Measurements from ENCODE around the gene PDE4B.

The PDE4B gene

DNA sequence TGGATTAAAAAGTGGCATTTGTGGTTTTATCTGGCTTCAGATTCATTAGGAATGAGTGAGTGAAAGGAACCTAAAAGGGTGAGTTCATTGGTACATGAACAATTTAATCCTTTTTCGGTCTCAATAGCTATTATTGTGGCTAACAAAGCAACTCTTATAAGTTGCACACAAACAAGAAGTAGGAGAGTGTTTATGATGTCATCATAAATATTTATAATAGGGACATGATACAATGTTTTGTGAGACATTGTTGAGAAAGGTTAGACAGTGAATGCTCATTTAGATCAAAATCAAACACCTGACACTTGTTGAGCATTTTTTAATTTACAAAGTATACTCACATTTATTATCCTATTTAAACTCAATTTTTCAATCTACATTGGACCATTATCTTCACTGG lies 363.4 kb downstream of the PDE4B start:
- TF ChIP-seq, protein P1, sequence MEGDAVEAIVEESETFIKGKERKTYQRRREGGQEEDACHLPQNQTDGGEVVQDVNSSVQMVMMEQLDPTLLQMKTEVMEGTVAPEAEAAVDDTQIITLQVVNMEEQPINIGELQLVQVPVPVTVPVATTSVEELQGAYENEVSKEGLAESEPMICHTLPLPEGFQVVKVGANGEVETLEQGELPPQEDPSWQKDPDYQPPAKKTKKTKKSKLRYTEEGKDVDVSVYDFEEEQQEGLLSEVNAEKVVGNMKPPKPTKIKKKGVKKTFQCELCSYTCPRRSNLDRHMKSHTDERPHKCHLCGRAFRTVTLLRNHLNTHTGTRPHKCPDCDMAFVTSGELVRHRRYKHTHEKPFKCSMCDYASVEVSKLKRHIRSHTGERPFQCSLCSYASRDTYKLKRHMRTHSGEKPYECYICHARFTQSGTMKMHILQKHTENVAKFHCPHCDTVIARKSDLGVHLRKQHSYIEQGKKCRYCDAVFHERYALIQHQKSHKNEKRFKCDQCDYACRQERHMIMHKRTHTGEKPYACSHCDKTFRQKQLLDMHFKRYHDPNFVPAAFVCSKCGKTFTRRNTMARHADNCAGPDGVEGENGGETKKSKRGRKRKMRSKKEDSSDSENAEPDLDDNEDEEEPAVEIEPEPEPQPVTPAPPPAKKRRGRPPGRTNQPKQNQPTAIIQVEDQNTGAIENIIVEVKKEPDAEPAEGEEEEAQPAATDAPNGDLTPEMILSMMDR (IDR thresholded peaks at IDR 0.05; ENCODE audit: borderline replicate concordance, insufficient read depth, low read depth, low read length): no peak

DNA sequence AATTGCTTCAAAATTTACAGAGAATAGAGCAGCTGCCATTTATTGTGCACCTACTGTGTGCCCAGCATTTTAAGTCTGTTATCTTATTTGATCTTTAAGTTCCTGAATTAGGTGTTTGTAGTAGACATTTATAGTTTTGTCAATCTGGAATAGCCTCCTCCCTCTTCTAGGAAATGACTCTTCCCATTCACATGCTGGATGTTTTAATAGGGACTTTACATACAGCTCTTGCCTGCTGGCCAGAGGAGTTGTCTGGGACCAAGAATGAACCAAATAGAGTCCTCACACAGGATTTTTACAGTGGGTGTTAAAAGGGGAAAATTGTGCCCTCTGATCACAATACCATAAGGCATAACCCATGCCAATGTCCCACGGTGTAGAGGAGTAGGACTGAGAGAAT lies 367.1 kb downstream of the PDE4B start:
- TF ChIP-seq, protein P1 (IDR thresholded peaks at IDR 0.05; ENCODE audit: borderline replicate concordance, insufficient read depth, low read depth, low read length): no peak
- H3K4me3 ChIP-seq (ENCODE audit: low read depth, low read length): no peak overlapping the region

More for the DNA sequence above, 363.4 kb downstream of the PDE4B start:
- no peak overlapping the region for H3K4me3 ChIP-seq (ENCODE audit: low read depth, low read length)

DNA sequence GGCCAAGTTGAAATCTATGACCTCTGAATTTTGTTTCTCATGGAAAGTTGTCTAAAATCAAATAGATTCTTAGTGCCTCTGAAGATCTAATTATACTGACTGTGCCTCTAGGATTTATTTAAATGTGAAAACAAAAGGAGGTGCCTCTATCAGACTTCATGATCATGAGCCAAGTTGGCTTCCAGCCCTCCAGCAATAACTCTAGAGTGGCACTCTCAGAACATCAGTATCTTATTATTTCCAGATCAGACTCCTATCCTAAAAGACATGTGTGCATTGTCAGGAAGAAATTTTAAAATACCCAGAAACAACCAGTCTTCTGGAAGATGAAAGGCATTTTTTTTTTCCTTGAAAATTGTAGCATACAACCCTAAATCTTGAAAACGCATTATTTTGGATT lies 368.0 kb downstream of the PDE4B start:
- TF ChIP-seq, protein P1 (IDR thresholded peaks at IDR 0.05; ENCODE audit: borderline replicate concordance, insufficient read depth, low read depth, low read length): no peak
- no peak overlapping the region for H3K4me3 ChIP-seq (ENCODE audit: low read depth, low read length)

DNA sequence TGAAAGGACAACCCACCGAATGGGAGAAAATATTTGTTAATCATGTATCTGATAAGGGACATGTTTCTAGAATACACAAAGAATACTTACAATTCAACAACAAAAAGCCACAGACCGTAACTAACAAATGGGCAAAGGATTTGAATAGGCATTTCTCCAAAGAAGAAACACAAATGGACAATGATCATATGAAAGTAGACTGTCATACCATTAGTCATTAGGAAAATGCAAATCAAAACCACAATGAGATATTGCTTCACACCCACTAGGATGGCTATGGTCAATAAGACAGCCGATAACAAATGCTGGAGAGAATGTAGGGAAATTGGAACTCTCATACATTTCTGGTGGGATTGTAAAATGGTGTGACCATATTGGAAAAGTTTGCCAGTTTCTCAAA lies 374.1 kb downstream of the PDE4B start:
- TF ChIP-seq, protein P1 (IDR thresholded peaks at IDR 0.05; ENCODE audit: borderline replicate concordance, insufficient read depth, low read depth, low read length): no peak
- no peak overlapping the region for H3K4me3 ChIP-seq (ENCODE audit: low read depth, low read length)

DNA sequence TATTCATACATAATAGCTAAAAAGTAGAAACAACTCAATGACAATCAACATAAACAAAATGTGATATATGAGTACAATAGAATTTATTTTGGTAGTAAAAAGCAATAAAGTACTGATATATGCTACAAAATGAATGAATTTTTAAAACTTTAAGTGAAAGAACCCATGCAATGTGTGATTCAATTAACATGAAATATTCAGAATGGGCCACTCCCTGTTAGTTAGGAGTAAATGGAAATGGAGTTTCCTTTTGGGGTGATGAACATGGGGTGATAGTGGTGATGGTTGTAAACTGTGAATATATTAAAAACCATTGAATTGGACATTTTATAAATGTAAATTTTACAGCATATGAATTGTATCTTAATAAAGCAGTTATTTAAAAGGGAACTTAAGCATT lies 374.6 kb downstream of the PDE4B start:
- no peak overlapping the region for H3K4me3 ChIP-seq (ENCODE audit: low read depth, low read length)
- TF ChIP-seq, protein P1 (IDR thresholded peaks at IDR 0.05; ENCODE audit: borderline replicate concordance, insufficient read depth, low read depth, low read length): no peak

DNA sequence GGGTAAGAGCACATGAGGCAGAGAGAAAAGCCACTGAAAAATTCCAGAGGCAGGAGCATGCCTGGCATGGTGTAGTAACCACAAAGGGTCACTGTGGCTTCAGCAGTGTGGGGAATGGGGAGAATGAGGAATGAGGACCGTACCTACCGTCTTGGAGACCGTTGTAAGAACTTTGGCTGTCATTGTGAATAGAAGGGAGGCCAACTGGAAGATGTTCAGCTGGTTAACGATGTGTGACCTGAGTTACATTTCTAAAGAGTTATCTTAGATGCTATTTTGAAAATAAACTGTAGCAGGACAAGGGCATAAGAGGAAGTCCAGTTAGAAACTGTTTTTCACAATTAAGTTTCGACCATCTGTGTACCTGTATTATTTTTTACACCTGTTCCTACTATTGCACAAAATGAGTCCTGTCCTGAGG lies 375.8 kb downstream of the PDE4B start:
- H3K4me3 ChIP-seq (ENCODE audit: low read depth, low read length): no peak overlapping the region
- TF ChIP-seq, protein P1 (IDR thresholded peaks at IDR 0.05; ENCODE audit: borderline replicate concordance, insufficient read depth, low read depth, low read length): no peak

DNA sequence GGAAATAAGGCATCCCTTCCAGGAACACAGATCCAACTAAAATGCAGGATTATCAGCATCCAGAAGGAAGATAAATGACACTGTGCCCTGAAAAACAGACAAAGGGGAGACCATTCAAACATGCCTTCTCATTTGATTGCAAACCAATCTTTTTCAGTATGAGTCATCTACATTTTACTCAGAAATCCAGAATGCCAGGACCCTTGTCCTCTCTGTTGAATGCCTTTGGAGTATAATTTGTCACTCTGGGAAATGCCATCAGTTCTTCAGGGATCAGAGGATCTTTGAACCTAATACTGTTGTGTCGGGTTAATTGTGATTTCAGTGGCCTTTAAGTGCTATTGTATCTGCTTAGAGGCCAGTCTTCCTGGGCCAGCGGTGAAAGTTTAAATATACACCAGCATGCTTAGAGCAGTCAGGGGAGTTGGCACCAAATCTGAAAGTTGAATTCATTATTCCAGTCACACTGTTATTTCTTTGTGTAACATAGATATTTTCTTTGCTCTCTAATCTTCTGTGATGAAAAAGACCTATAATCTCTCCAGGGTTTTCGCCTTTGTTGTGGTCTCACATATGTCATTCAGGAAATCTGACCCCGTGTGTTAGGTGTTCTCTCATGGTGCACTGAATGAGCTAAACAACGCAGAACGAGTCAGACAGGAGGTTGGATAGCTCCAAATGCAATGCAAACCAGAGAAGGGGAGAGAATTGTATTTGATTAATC lies 376.4 kb downstream of the PDE4B start:
- TF ChIP-seq, protein P1 (IDR thresholded peaks at IDR 0.05; ENCODE audit: borderline replicate concordance, insufficient read depth, low read depth, low read length): no peak
- H3K4me3 ChIP-seq (ENCODE audit: low read depth, low read length): no peak overlapping the region

All from GM12875 (cell line).